AG09319 (cell line): ENCODE measurements around the gene UBA5.

Experiments
- DNase-seq: peaks from one replicate; pipeline ENCODE4 v3.0.0-alpha.2; 2010; ENCODE audit warnings: low read depth; ENCODE audit errors: extremely low read depth
- CTCF ChIP-seq: IDR thresholded peaks from 2 replicates; pipeline ENCODE4 v1.5.1; 2011; ENCODE audit warnings: low read depth, mild to moderate bottlenecking, inconsistent platforms, low read length, moderate library complexity

Gene UBA5

GRCh38 chr3:132690040-132690439, 29.9 kb downstream of the UBA5 start:
- TF ChIP-seq CTCF: no peak
- DNase-seq: no peak

GRCh38 chr3:132694991-132695390, 34.9 kb downstream of the UBA5 start:
- no peak for DNase-seq

DNA sequence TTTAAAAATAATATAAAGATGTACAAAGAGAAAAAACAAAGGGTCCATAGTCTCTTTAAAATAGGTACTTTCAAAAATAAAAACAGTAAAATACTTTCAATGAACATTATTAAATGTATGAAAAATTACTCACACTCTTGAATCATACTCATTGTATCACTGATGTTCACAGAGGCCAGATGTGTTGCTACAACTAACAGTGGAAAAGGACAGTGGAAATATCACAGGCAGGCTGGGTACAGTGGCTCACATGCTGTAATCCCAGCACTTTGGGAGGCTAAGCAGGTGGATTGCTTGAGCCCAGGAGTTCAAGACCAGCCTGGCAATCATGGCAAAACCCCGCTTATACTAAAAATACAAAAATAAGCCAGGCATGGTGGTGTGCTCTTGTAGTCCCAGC, 35.3 kb downstream of the UBA5 start:
- DNase-seq: no peak
- TF ChIP-seq CTCF: no peak

More at GRCh38 chr3:132694991-132695390, 34.9 kb downstream of the UBA5 start:
- TF ChIP-seq CTCF: no peak

DNA sequence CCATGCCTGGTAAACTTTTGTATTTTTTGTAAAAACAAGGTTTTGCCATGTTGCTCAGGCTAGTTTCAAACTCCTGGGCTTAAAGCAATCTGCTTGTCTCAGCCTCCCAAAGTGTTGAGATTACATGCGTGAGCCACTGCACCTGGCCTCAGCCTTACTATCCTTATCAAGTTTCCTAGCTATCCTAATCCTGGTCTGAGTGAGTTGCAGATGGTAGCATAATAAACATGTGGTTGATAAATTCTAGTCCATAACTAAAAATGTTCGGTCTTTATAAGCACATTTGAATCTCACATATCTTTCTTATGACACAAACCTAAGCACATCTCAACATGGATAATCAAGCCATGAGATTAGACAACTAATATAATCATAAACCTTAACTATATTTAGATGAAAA, 43.6 kb downstream of the UBA5 start:
- DNase-seq: no peak
- no peak for TF ChIP-seq CTCF

DNA sequence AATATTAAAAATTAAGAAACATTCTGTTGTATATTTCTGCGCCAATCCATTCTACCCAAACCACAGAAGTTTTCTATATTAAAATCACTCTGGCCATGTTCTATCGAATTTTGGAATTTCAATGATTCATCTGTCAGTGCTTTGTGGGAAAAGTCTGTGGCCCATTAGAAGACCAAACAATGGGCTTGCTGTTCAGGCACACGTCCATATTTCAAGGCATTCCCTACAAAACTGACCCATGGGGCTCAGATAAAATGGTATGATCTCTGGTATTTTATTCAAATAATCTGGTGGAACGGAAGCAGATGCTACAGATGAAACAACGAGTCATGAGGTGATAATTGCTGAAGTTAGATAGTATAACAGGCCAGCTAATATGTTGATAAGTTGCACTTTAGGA, 49.6 kb downstream of the UBA5 start:
- DNase-seq: no peak

DNA sequence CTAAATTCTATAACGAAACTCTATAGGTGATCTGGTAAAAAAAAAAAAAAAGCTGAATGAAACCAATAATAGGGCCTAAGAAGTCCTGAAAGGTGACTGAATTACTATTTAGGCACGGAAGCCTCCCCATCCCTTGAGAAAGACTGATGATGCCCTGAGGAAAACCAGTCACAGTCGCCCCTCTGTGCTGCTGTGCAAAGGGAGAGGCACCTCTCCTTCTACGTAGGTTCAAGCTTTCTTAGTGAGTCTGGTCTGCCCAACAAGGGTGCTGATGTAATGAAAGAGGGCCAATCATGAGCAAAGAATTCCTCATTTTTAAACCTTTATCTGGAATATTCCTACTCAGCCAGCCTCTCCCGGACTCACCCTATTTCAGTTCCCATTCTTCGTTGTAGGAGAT, 50.2 kb downstream of the UBA5 start:
- TF ChIP-seq CTCF: no peak
- no peak for DNase-seq

More for the DNA sequence above, 49.6 kb downstream of the UBA5 start:
- no peak for TF ChIP-seq CTCF

DNA sequence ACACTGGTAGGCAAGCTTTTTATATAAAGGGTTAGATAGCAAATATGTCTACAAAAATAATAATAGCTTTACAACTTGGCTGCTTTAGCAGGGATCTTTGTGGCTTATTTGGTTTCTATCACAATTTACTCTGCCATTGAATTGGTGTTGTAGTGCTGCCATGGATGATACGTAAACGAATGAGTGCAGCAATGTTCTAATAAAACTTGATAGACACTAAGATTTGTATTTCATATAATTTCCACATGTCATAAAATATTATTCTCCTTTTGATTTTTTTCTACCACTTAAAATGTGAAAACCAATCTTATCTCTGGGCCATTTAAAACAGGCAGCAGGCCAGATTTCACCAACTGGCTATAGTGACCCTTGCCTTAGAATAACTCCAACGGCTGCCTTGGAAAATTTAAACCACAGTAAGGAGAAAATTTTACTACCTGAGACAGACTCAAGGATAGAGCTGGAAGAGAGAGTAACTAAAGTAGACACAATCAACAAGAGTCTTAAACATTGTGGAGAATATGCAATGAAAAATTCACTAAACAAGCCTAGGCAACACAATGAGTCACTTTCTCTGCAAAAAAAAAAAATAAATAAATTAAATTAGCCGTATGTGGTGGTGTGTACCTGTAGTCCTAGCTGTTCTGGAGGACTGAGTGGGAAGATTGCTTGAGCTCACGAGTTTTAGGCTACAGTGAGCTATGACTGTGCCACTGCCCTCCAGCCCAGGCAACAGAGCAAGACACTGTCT, 54.0 kb downstream of the UBA5 start:
- TF ChIP-seq CTCF: no peak
- no peak for DNase-seq
